Measurements from ENCODE around the gene GPD2. TPM values are rescaled to one million over a fixed set of nuclear protein-coding genes. Genes with fewer than 3 reads are reported as not detected.

Gene GPD2
- total RNA-seq, 1 donor from 2014 or later = 41.9 TPM

GRCh38 chr2:156448766-156449165 is 12.6 kb downstream of the GPD2 start:
- H3K27me3 ChIP-seq = no peaks in the 10 kb centered on the region
- no peak for ATAC-seq
- TF ChIP-seq, protein P1, sequence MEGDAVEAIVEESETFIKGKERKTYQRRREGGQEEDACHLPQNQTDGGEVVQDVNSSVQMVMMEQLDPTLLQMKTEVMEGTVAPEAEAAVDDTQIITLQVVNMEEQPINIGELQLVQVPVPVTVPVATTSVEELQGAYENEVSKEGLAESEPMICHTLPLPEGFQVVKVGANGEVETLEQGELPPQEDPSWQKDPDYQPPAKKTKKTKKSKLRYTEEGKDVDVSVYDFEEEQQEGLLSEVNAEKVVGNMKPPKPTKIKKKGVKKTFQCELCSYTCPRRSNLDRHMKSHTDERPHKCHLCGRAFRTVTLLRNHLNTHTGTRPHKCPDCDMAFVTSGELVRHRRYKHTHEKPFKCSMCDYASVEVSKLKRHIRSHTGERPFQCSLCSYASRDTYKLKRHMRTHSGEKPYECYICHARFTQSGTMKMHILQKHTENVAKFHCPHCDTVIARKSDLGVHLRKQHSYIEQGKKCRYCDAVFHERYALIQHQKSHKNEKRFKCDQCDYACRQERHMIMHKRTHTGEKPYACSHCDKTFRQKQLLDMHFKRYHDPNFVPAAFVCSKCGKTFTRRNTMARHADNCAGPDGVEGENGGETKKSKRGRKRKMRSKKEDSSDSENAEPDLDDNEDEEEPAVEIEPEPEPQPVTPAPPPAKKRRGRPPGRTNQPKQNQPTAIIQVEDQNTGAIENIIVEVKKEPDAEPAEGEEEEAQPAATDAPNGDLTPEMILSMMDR (IDR thresholded peaks at IDR 0.05) = no peak
- no peaks in the 10 kb centered on the region for H3K4me1 ChIP-seq
- no peak overlapping the region for H3K27ac ChIP-seq
- H3K36me3 ChIP-seq = no peaks in the 10 kb centered on the region
- no peak overlapping the region for H3K4me3 ChIP-seq
- intact Hi-C loops (cut with DNase I) = no loop called here
- DNase-seq = no peak
- H3K9me3 ChIP-seq = no peaks in the 10 kb centered on the region

DNA sequence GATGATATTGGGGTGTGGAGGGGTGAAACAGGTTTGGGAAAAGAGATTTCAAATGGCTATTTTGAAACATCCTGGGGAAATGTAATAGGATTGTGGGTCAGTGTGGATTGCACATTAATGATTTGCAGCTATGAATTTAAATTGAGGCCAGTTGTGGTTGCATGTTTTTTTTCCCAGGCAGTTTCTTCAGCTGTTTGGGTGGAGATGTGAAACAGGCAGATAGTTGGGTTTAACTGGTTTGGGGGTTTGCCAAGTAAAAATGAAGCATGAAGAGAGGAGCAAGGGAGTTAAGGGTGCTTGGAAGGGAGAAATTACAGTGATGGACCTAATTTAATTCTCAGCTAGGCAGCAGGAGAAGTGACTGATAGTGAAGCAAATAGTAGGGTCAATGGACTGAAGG is 16.8 kb downstream of the GPD2 start:
- no peak for DNase-seq
- H3K4me3 ChIP-seq = no peak overlapping the region
- no peak for ATAC-seq
- H3K27me3 ChIP-seq = no peaks in the 10 kb centered on the region
- no peaks in the 10 kb centered on the region for H3K36me3 ChIP-seq
- H3K4me1 ChIP-seq = peaks cover under 1% of the 10 kb centered on the region
- H3K9me3 ChIP-seq = no peaks in the 10 kb centered on the region
- TF ChIP-seq, protein P1 (IDR thresholded peaks at IDR 0.05) = no peak
- H3K27ac ChIP-seq = no peak overlapping the region
- intact Hi-C loops (cut with DNase I) = no loop called here

DNA sequence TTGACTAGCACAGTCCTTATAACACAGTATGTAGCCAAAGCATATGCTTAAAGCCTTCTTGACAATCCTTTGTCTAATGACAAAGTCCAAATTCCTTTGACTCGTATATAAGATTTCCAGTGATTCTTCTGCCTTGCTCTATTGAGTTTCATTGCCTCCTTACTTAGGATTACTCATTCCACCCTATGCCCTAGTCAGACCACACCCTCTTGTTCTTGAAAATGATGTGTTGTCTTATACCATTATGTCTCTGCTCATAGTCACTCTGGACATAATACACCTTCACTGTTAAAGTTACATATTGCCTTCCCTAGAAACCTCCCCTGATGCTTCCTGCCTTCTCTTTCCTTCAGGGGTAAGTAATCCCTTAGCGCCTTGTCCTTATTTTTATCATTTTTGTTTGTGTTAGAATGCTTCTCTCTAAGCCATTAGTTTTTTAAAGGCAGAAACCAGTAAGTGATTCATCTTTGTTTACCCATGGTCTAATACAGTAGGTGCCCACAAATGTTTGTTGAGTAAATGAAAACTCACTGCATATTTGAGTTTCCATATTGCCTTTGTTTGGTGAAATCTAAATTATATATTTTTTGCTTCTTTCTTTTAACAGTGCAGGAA is 19.3 kb downstream of the GPD2 start:
- Histone ChIP-seq H3K9me3 (no peaks in the 10 kb centered on the region), H3K4me1 (peaks cover 11% of the 10 kb centered on the region), H3K27ac (no peak overlapping the region), H3K4me3 (no peak overlapping the region), H3K36me3 (no peaks in the 10 kb centered on the region), H3K27me3 (no peaks in the 10 kb centered on the region)
- no peak for DNase-seq
- ATAC-seq = peak; percentile 74
- intact Hi-C loops (cut with DNase I) = no loop called here
- TF ChIP-seq, protein P1 (IDR thresholded peaks at IDR 0.05) = no peak

DNA sequence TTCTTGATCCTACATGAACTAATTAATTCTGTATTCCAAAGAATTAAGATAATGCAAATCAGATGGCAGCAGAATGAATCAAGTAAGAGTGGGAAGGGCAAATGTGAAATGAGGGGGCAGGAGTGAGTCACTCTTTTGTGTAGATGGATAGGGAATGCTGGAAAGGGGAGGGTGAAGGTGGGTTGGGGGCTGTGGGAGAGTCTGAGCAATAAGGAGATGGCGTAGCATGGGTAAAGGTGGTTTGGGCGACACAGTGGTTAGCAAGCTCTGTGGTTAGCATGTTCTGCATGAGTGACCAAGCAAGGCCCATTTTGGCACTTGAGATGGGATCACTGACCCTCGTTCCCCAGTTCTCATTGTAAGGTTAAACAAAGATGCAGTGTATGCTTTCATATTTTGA is 20.4 kb downstream of the GPD2 start:
- Histone ChIP-seq H3K4me1 (peaks cover 15% of the 10 kb centered on the region), H3K27me3 (no peaks in the 10 kb centered on the region), H3K27ac (no peak overlapping the region), H3K9me3 (no peaks in the 10 kb centered on the region), H3K4me3 (no peak overlapping the region), H3K36me3 (no peaks in the 10 kb centered on the region)
- TF ChIP-seq, protein P1 (IDR thresholded peaks at IDR 0.05) = no peak
- DNase-seq (no peak), ATAC-seq (no peak)
- intact Hi-C loops (cut with DNase I) = no loop called here

DNA sequence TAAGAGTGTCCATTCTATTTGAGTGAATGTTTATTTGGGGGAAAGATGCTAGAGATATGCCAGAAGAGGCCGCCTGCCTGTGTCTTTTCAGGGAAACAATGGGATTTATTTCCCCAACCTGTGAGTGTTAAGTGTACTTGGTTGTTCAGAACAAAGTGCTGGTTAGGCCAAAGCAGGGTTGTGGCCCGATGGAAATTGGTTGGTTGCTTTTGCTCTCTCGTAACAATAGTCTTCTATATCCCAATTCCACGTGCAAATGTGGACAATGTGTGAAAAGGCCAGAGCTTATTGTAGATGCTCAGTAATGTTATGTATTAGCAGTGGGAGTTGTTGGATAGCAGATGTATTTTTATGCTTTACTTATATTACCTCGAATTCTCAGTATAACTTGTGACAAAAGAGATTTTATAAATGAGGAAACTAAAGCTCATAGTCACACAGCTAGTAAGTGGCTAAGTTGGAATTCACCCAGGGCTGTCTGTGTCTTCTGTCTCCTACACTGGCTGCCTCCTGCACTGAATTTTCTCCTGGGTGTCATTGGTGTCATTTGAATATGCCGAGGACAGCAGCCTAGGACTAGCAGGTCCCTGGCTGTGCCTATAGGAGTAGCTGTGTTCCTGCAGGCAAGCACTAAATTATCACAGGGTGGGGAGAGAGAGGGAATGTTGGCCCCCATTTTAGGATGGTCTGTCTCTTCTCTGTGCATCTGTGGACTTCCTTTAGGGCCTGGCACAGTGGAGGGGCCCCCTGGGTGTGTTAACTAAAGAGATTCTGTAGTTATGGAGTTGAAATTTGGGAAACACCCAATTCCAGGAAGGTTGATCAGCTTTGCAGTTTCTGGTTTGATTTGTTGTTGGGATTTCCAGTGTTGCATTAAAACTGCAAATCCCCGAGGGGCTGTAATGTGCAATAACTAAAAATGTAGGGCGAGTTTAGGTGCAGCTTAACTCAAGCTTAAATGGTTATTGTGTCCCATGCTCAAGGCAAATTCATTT is 21.6 kb downstream of the GPD2 start:
- TF ChIP-seq, protein P1 (IDR thresholded peaks at IDR 0.05) = no peak
- H3K27ac ChIP-seq = no peak overlapping the region
- ATAC-seq = peak; percentile 30

More for the DNA sequence above, 21.6 kb downstream of the GPD2 start:
- intact Hi-C loops (cut with DNase I) = no loop called here
- no peaks in the 10 kb centered on the region for H3K27me3 ChIP-seq
- no peaks in the 10 kb centered on the region for H3K36me3 ChIP-seq
- DNase-seq = no peak
- no peak overlapping the region for H3K4me3 ChIP-seq
- peaks cover 15% of the 10 kb centered on the region for H3K4me1 ChIP-seq
- H3K9me3 ChIP-seq = no peaks in the 10 kb centered on the region

Measured in upper lobe of right lung (tissue), 1 donor.